Spleen (tissue), 11 donors: ENCODE results near the gene ZNF577. TPM values are rescaled to one million over a fixed set of nuclear protein-coding genes. Genes with fewer than 3 reads are reported as not detected.
A peak's percentile ranks its signal among the peaks of the same experiment; 100 is the strongest.

ENCODE experiments used
- DNase-seq: peaks from one replicate; pipeline ENCODE4 v3.0.0-alpha.2; 2020
- H3K27ac ChIP-seq, 8 donors: fragments of 200-600 bp; sonication (generic) in 7 of 8; 1 replicate in 4 of 8; 2 replicates in 4 of 8; pipeline versions ENCODE4 v1.5.0 to v1.8.0; 2016 to 2021; ENCODE audit warnings: inconsistent platforms in 4 of 8, mild to moderate bottlenecking in 4 of 8, moderate library complexity in 1 of 8
- H3K27me3 ChIP-seq, 7 donors: fragments of 200-600 bp; sonication (generic) in 6 of 7; replicated peaks in 1 of 7; 1 replicate in 4 of 7; 2 replicates in 3 of 7; pipeline versions ENCODE4 v1.5.0 to v1.8.0; 2016 to 2021; ENCODE audit warnings: inconsistent platforms in 3 of 7, mild to moderate bottlenecking in 1 of 7
- H3K36me3 ChIP-seq, 6 donors: fragments of 200-600 bp; sonication (generic) in 5 of 6; 1 replicate in 4 of 6; 2 replicates in 2 of 6; pipeline versions ENCODE4 v1.5.0 to v1.8.0; 2016 to 2021; ENCODE audit warnings: inconsistent platforms in 2 of 6
- H3K4me1 ChIP-seq, 6 donors: fragments of 200-600 bp; sonication (generic) in 5 of 6; 1 replicate in 3 of 6; 2 replicates in 3 of 6; pipeline versions ENCODE4 v1.5.0 to v1.8.0; 2016 to 2021; ENCODE audit warnings: inconsistent platforms in 3 of 6
- H3K4me3 ChIP-seq, 8 donors: fragments of 200-600 bp; sonication (generic) in 7 of 8; 1 replicate in 4 of 8; 2 replicates in 4 of 8; pipeline versions ENCODE4 v1.5.0 to v1.8.0; 2016 to 2021; ENCODE audit warnings: inconsistent platforms in 4 of 8, mild to moderate bottlenecking in 4 of 8, moderate library complexity in 2 of 8
- H3K9me3 ChIP-seq, 8 donors: fragments of 200-600 bp; sonication (generic) in 7 of 8; 1 replicate in 4 of 8; 2 replicates in 4 of 8; pipeline versions ENCODE4 v1.5.0 to v1.8.0; 2016 to 2021; ENCODE audit warnings: inconsistent platforms in 4 of 8
- POLR2A ChIP-seq, 3 donors: fragments of 450-650 bp; IDR thresholded peaks; one replicate each; pipeline ENCODE4 v1.5.1; 2017; ENCODE audit warnings: antibody characterized with exemption in 3 of 3, mild to moderate bottlenecking in 1 of 3
- POLR2AphosphoS5 ChIP-seq, 3 donors: sonication (generic); formaldehyde crosslinking; IDR thresholded peaks; one replicate each; pipeline ENCODE4 v1.5.1; 2017; ENCODE audit warnings: antibody characterized with exemption in 3 of 3
- WGBS, 5 donors: extraction: QIAGEN DNeasy Blood & Tissue Kit in 3 of 5; methylation state at CpG; one replicate each; pipeline versions ENCODE4 v1.1.5 to v1.1.7; 2013 to 2018; 5-methylcytosine and 5-hydroxymethylcytosine counted together
- intact Hi-C: fragments of 100-400 bp; cut with DNase I; formaldehyde crosslinking; loops from one replicate; pipeline ENCODE4 v1.15.0; 2023; ENCODE audit warnings: low total_unique reads
- polyA plus RNA-seq, 3 donors: library from polyadenylated mRNA; stranded (reverse); fragments of 200-250 nt; gene quantifications; one replicate each; pipeline ENCODE4 v1.2.1, GENCODE V29; 2013
- total RNA-seq, 7 donors: library from RNA; depleted of rRNA in 3 of 7; stranded (reverse); fragments of >200 nt in 3 of 7; fragmentation: NEBNext Ultra II Directional in 4 of 7; extraction: Animal tissue kit (Norgen Biotek cat#: 25700) in 4 of 7; gene quantifications; one replicate each; pipeline versions ENCODE4 v1.1.0 to v1.2.1, GENCODE V29; 2016 to 2021
- TF ChIP-seq, protein P1 (sequence below), 11 experiments: fragments of 200-600 bp in 7 of 11; fragments of 450-650 bp in 4 of 11; sonication (generic) in 4 of 11; IDR thresholded peaks in 8 of 11; conservative IDR thresholded peaks in 3 of 11; 1 replicate in 7 of 11; 2 replicates in 4 of 11; pipeline versions ENCODE4 v1.4.0 to v1.8.0; 2016 to 2021; ENCODE audit warnings: antibody characterized with exemption in 11 of 11, inconsistent platforms in 4 of 11, mild to moderate bottlenecking in 1 of 11
- donor health status: healthy with polysubstance abuse.
- donor health status: DM: no; HTN: no; CAD: no; lungs with moderate emphysema.
- donor health status: DM: no; HTN: no; CAD: no.
- donor health status: Bipolar disorder and iron deficiency.
- donor health status: healthy.
- donor health status: DM: no; HTN: no; CAD: no.
- donor health status: DM: yes; HTN: yes; CAD: no.

The ZNF577 gene
- total and polyA plus RNA-seq, 10 donors = 11.4 to 31.7 (median 19.3) TPM

GRCh38 chr19:51837145-51837544 lies 50.6 kb downstream of the ZNF577 start:
- intact Hi-C loops = no loop called here
- WGBS, 5 donors = 92 to 98% (median 97%) methylated on average over 2 of the region's 2 CpGs
- no peaks in the 10 kb centered on the region for H3K36me3 ChIP-seq
- no peaks in the 10 kb centered on the region for H3K27me3 ChIP-seq
- H3K9me3 ChIP-seq = peaks cover 0 to 71% (median 50%) of the 10 kb centered on the region in 8 donors
- no peaks in the 10 kb centered on the region for H3K4me1 ChIP-seq
- H3K4me3 ChIP-seq = no peak overlapping the region
- TF ChIP-seq, protein P1, sequence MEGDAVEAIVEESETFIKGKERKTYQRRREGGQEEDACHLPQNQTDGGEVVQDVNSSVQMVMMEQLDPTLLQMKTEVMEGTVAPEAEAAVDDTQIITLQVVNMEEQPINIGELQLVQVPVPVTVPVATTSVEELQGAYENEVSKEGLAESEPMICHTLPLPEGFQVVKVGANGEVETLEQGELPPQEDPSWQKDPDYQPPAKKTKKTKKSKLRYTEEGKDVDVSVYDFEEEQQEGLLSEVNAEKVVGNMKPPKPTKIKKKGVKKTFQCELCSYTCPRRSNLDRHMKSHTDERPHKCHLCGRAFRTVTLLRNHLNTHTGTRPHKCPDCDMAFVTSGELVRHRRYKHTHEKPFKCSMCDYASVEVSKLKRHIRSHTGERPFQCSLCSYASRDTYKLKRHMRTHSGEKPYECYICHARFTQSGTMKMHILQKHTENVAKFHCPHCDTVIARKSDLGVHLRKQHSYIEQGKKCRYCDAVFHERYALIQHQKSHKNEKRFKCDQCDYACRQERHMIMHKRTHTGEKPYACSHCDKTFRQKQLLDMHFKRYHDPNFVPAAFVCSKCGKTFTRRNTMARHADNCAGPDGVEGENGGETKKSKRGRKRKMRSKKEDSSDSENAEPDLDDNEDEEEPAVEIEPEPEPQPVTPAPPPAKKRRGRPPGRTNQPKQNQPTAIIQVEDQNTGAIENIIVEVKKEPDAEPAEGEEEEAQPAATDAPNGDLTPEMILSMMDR (IDR thresholded peaks at IDR 0.05 in 8 of 11, conservative IDR thresholded peaks at IDR 0.05 in 3 of 11) = no peak
- TF ChIP-seq POLR2AphosphoS5 (IDR thresholded peaks at IDR 0.05) (no peak), POLR2A (IDR thresholded peaks at IDR 0.05) (no peak)
- no peak for DNase-seq
- no peak overlapping the region for H3K27ac ChIP-seq

- Histone ChIP-seq H3K4me3 (no peak overlapping the region), H3K4me1 (peaks cover 0 to 7% (median 3%) of the 10 kb centered on the region in 6 donors), H3K27me3 (no peaks in the 10 kb centered on the region), H3K9me3 (peaks cover 0 to 74% (median 56%) of the 10 kb centered on the region in 8 donors), H3K36me3 (no peaks in the 10 kb centered on the region), H3K27ac (peak overlapping the region in 5 of 8 donors; percentile 23 to 66 (median 57))
- TF ChIP-seq POLR2A (IDR thresholded peaks at IDR 0.05) = no peak
- peak in 1 of 3 donors; percentile 16 for TF ChIP-seq POLR2AphosphoS5 (IDR thresholded peaks at IDR 0.05)
- TF ChIP-seq, protein P1 (IDR thresholded peaks at IDR 0.05 in 8 of 11, conservative IDR thresholded peaks at IDR 0.05 in 3 of 11) = peak in 9 of 11 experiments; percentile 19 to 65 (median 46)
- no peak for DNase-seq
- intact Hi-C loops = no loop called here
- WGBS, 5 donors = 48 to 65% (median 50%) methylated on average over 2 of the region's 2 CpGs
These were observed 57.5 kb downstream of the ZNF577 start for GRCh38 chr19:51830274-51830673.

DNA sequence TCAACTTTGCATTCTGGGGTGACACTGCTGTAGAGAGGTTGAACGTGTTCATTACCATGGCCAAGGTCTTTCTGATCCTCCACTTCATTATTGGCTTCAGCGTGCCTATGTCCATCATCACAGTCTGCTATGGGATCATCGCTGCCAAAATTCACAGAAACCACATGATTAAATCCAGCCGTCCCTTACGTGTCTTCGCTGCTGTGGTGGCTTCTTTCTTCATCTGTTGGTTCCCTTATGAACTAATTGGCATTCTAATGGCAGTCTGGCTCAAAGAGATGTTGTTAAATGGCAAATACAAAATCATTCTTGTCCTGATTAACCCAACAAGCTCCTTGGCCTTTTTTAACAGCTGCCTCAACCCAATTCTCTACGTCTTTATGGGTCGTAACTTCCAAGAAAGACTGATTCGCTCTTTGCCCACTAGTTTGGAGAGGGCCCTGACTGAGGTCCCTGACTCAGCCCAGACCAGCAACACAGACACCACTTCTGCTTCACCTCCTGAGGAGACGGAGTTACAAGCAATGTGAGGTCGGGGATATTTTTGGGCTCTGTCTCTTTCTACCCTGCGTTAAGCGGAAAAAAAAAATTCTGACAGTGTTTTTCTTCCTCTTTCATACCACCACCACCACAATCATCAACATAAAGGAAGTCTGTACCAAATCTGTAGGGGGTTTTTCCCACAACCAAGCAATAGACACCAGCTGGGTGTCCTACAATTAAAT lies 63.3 kb downstream of the ZNF577 start:
- Histone ChIP-seq H3K9me3 (peaks cover 0 to 68% (median 51%) of the 10 kb centered on the region in 8 donors), H3K4me3 (no peak overlapping the region), H3K27me3 (no peaks in the 10 kb centered on the region), H3K36me3 (no peaks in the 10 kb centered on the region), H3K27ac (peak overlapping the region in 5 of 8 donors; percentile 35 to 72 (median 66)), H3K4me1 (peaks cover 0 to 25% (median under 1%) of the 10 kb centered on the region in 6 donors)
- TF ChIP-seq POLR2AphosphoS5 (IDR thresholded peaks at IDR 0.05) (peak in 1 of 3 donors; percentile 28), POLR2A (IDR thresholded peaks at IDR 0.05) (no peak)
- intact Hi-C loops = no loop called here
- WGBS, 5 donors = 64 to 74% (median 67%) methylated on average over 13 of the region's 13 CpGs
- DNase-seq = no peak

- WGBS, 5 donors = 89 to 97% (median 93%) methylated on average over 3 of the region's 3 CpGs
- TF ChIP-seq POLR2AphosphoS5 (IDR thresholded peaks at IDR 0.05) (no peak), POLR2A (IDR thresholded peaks at IDR 0.05) (no peak)
- TF ChIP-seq, protein P1 (IDR thresholded peaks at IDR 0.05 in 8 of 11, conservative IDR thresholded peaks at IDR 0.05 in 3 of 11) = no peak
- no peak for DNase-seq
- Histone ChIP-seq H3K9me3 (peaks cover 0 to 53% (median 36%) of the 10 kb centered on the region in 8 donors), H3K36me3 (no peaks in the 10 kb centered on the region), H3K4me1 (peaks cover 0 to 27% (median 0%) of the 10 kb centered on the region in 6 donors), H3K27me3 (no peaks in the 10 kb centered on the region), H3K27ac (peak overlapping the region in 4 of 8 donors; percentile 11 to 54 (median 38)), H3K4me3 (no peak overlapping the region)
- intact Hi-C loops = no loop called here
These were observed 64.8 kb downstream of the ZNF577 start for GRCh38 chr19:51822946-51823345.
